Activated naive CD4-positive, alpha-beta T cell treated with anti-CD3 and anti-CD28 coated beads, Interleukin-2, amount 10 ng/mL, durations not matched to agents 7 days and 5 days (primary cell): ENCODE results near the gene EMX1.

Source experiments
- CTCF ChIA-PET: fragments of 350-600 bp; sonication (Branson Sonifier 250); formaldehyde crosslinking; loops from one replicate; lab custom pipeline; 2021; ENCODE audit warnings: antibody characterized with exemption; lab: Charles Lee
- DNase-seq: peaks from one replicate; pipeline ENCODE4 v3.0.0-alpha.2; 2020
- H3K27ac Mint-ChIP-seq: one replicate; pipeline ENCODE4 v1.8.0; 2021; ENCODE audit warnings: mild to moderate bottlenecking, moderate library complexity, mixed read lengths
- H3K27me3 Mint-ChIP-seq: one replicate; pipeline ENCODE4 v1.8.0; 2021; ENCODE audit warnings: mild to moderate bottlenecking, mixed read lengths
- H3K36me3 Mint-ChIP-seq: one replicate; pipeline ENCODE4 v1.8.0; 2021; ENCODE audit warnings: mixed read lengths
- H3K4me1 Mint-ChIP-seq: one replicate; pipeline ENCODE4 v1.8.0; 2021; ENCODE audit warnings: mixed read lengths
- H3K4me3 Mint-ChIP-seq: one replicate; pipeline ENCODE4 v1.8.0; 2021; ENCODE audit warnings: mild to moderate bottlenecking, moderate library complexity, mixed read lengths
- H3K9me3 Mint-ChIP-seq: one replicate; pipeline ENCODE4 v1.8.0; 2021; ENCODE audit warnings: mixed read lengths

The EMX1 gene

GRCh38 chr2:72917138-72917876, at the start of gene EMX1:
EMX1 (plus strand) TSS chr2:72917519; CDS start chr2:72917853, 334 bp downstream.
- Mint-ChIP-seq H3K36me3 (no peaks in the 10 kb centered on the region), H3K4me3 (peak within 1 kb of the TSS; percentile 50), H3K9me3 (no peaks in the 10 kb centered on the region), H3K27ac (no peak within 1 kb of the TSS), H3K27me3 (peaks cover 95% of the 10 kb centered on the region), H3K4me1 (peaks cover 28% of the 10 kb centered on the region)
- CTCF ChIA-PET = no interaction called here
- peak; percentile 49 for DNase-seq

- Mint-ChIP-seq H3K36me3 (no peaks in the 10 kb centered on the region), H3K4me1 (no peaks in the 10 kb centered on the region), H3K4me3 (no peak overlapping the region), H3K27me3 (peaks cover 45% of the 10 kb centered on the region), H3K27ac (no peak overlapping the region), H3K9me3 (no peaks in the 10 kb centered on the region)
- CTCF ChIA-PET = no interaction called here
- DNase-seq = no peak
Observed at GRCh38 chr2:72871060-72871459, 46.3 kb upstream of the EMX1 start.

- no peaks in the 10 kb centered on the region for H3K4me1 Mint-ChIP-seq
- H3K9me3 Mint-ChIP-seq = no peaks in the 10 kb centered on the region
- no peak for DNase-seq
- H3K27me3 Mint-ChIP-seq = peaks cover 41% of the 10 kb centered on the region
- H3K27ac Mint-ChIP-seq = no peak overlapping the region
- H3K4me3 Mint-ChIP-seq = no peak overlapping the region
- H3K36me3 Mint-ChIP-seq = no peaks in the 10 kb centered on the region
- CTCF ChIA-PET = no interaction called here
Observed at GRCh38 chr2:72871880-72872279, 45.4 kb upstream of the EMX1 start.

- Mint-ChIP-seq H3K36me3 (no peaks in the 10 kb centered on the region), H3K27ac (no peak overlapping the region), H3K4me1 (peaks cover 8% of the 10 kb centered on the region), H3K4me3 (no peak overlapping the region), H3K9me3 (no peaks in the 10 kb centered on the region), H3K27me3 (peaks cover 60% of the 10 kb centered on the region)
- CTCF ChIA-PET = interaction anchor here (0.6 to 2.9 kb wide), 6 partner anchors 10 to 408 kb away, joined by 3 to 14 read pairs (median 4); no protein-coding TSS in a partner anchor
- DNase-seq = peak; percentile 63
Observed at GRCh38 chr2:72883356-72883962, 33.9 kb upstream of the EMX1 start.

- no peak for DNase-seq
- H3K4me3 Mint-ChIP-seq = peak overlapping the region; percentile 55
- H3K36me3 Mint-ChIP-seq = no peaks in the 10 kb centered on the region
- H3K4me1 Mint-ChIP-seq = peaks cover 8% of the 10 kb centered on the region
- no peak overlapping the region for H3K27ac Mint-ChIP-seq
- CTCF ChIA-PET = interaction anchor here (1.1 to 3.1 kb wide), 12 partner anchors 8 to 301 kb away, joined by 3 to 13 read pairs (median 4); no protein-coding TSS in a partner anchor
- H3K9me3 Mint-ChIP-seq = no peaks in the 10 kb centered on the region
- H3K27me3 Mint-ChIP-seq = peaks cover 82% of the 10 kb centered on the region
Observed at GRCh38 chr2:72886505-72887031, 30.8 kb upstream of the EMX1 start.

- Mint-ChIP-seq H3K4me3 (peak within 1 kb of the TSS; percentile 66), H3K27me3 (peaks cover 77% of the 10 kb centered on the region), H3K4me1 (peaks cover 8% of the 10 kb centered on the region), H3K27ac (no peak within 1 kb of the TSS), H3K9me3 (no peaks in the 10 kb centered on the region), H3K36me3 (no peaks in the 10 kb centered on the region)
- peak; percentile 68 for DNase-seq
- CTCF ChIA-PET = interaction anchor here (0.8 to 3.1 kb wide), 23 partner anchors 8 to 1341 kb away, joined by 3 to 13 read pairs (median 3); no protein-coding TSS in a partner anchor
Observed at GRCh38 chr2:72887032-72887739, 30.1 kb upstream of the EMX1 start, which contains the start of gene SPR. SPR (plus strand) TSS chr2:72887408; CDS start chr2:72887433, 25 bp downstream.

- H3K4me1 Mint-ChIP-seq = peaks cover 8% of the 10 kb centered on the region
- H3K36me3 Mint-ChIP-seq = no peaks in the 10 kb centered on the region
- peaks cover 81% of the 10 kb centered on the region for H3K27me3 Mint-ChIP-seq
- H3K4me3 Mint-ChIP-seq = peak overlapping the region; percentile 66
- DNase-seq = peak; percentile 63
- CTCF ChIA-PET = interaction anchor here (0.8 to 3.1 kb wide), 20 partner anchors 9 to 1342 kb away, joined by 3 to 13 read pairs (median 4); no protein-coding TSS in a partner anchor
- no peaks in the 10 kb centered on the region for H3K9me3 Mint-ChIP-seq
- no peak overlapping the region for H3K27ac Mint-ChIP-seq
Observed at GRCh38 chr2:72887740-72888437, 29.4 kb upstream of the EMX1 start.

DNA sequence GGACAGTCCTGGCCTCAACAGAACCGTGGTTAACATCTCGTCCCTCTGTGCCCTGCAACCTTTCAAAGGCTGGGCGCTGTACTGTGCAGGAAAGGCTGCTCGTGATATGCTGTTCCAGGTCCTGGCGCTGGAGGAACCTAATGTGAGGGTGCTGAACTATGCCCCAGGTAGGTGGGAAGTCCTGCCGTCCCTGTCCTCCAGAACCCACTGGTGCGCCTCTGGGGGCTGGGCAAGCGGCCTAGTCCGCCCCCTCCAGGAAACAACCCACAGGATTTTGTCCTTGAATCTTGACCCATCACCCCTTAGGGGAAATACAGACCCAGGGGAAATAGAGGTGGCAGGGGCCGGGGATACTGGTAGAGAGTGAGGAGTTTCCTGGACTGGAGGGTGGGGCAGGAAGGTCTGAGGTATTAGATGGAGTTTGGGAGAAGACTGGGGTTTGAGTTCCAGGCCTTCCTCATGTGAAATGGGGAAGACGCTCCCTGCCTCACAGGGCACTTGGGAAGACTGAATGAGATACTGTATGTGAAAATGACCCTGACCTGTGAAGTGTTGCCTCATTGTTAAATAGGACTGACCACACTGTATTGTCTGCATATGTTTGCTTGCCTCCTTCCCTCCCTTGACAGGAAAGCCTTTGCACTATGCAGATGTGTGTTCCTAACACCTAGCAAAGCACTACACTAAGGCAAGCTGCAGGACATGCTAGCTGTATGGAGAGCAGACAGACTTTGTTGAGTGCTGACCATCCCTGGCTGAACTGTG, 28.7 kb upstream of the EMX1 start:
- peaks cover 82% of the 10 kb centered on the region for H3K27me3 Mint-ChIP-seq
- H3K27ac Mint-ChIP-seq = no peak overlapping the region
- no peak for DNase-seq
- H3K9me3 Mint-ChIP-seq = no peaks in the 10 kb centered on the region
- H3K4me3 Mint-ChIP-seq = peak overlapping the region; percentile 13
- peaks cover 8% of the 10 kb centered on the region for H3K4me1 Mint-ChIP-seq
- CTCF ChIA-PET = interaction anchor here (0.8 to 7.7 kb wide), 12 partner anchors 12 to 302 kb away, joined by 3 to 155 read pairs (median 4); no protein-coding TSS in a partner anchor
- H3K36me3 Mint-ChIP-seq = no peaks in the 10 kb centered on the region

GRCh38 chr2:72889991-72890390, 27.3 kb upstream of the EMX1 start:
- peaks cover 8% of the 10 kb centered on the region for H3K4me1 Mint-ChIP-seq
- H3K27ac Mint-ChIP-seq = no peak overlapping the region
- CTCF ChIA-PET = interaction anchor here (5.7 to 7.7 kb wide), 2 partner anchors 84 to 286 kb away, joined by 51 to 155 read pairs; no protein-coding TSS in a partner anchor
- H3K4me3 Mint-ChIP-seq = no peak overlapping the region
- H3K36me3 Mint-ChIP-seq = no peaks in the 10 kb centered on the region
- no peak for DNase-seq
- H3K27me3 Mint-ChIP-seq = peaks cover 85% of the 10 kb centered on the region
- H3K9me3 Mint-ChIP-seq = no peaks in the 10 kb centered on the region

DNA sequence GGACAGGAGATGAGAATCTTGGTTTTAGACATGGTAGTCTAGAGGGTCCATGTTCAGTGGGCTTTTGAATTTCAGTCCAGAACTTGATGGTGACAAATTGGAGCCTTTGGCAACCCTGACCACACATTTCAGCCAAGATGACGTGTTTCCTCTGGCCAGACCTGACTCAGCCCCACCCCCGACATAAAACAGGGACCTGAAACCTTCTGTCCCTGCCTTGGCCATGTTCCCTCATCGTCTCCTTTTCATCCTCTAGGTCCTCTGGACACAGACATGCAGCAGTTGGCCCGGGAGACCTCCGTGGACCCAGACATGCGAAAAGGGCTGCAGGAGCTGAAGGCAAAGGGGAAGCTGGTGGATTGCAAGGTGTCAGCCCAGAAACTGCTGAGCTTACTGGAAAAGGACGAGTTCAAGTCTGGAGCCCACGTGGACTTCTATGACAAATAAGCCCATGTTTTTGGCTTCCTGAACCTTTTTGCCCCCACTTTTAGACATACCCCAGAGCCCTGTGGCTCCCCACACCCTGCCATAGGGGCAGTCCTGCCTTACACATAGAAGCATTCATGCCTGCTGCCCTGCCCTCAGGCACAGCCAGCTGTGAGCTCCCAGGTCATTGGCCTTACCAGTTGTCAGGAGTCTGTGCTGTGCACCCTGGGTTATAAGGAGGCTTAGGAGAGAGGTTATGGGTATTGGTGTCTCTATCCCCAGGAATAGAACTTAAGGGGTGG, 26.1 kb upstream of the EMX1 start:
- H3K4me1 Mint-ChIP-seq = peaks cover 8% of the 10 kb centered on the region

GRCh38 chr2:72892506-72893173, 24.7 kb upstream of the EMX1 start:
- Mint-ChIP-seq H3K36me3 (no peaks in the 10 kb centered on the region), H3K27ac (no peak overlapping the region), H3K4me1 (peaks cover 3% of the 10 kb centered on the region), H3K9me3 (no peaks in the 10 kb centered on the region), H3K4me3 (no peak overlapping the region), H3K27me3 (peaks cover 82% of the 10 kb centered on the region)
- peak; percentile 78 for DNase-seq
- CTCF ChIA-PET = interaction anchor here (0.6 to 7.7 kb wide), 32 partner anchors 9 to 319 kb away, joined by 3 to 155 read pairs (median 6); partner anchors contain the start of gene SMYD5

More for the DNA sequence above, 26.1 kb upstream of the EMX1 start:
- Mint-ChIP-seq H3K36me3 (no peaks in the 10 kb centered on the region), H3K4me3 (no peak overlapping the region), H3K9me3 (no peaks in the 10 kb centered on the region), H3K27me3 (peaks cover 85% of the 10 kb centered on the region), H3K27ac (peak overlapping the region; percentile 6)
- CTCF ChIA-PET = interaction anchor here (1.6 to 7.7 kb wide), 5 partner anchors 10 to 285 kb away, joined by 4 to 155 read pairs (median 20); no protein-coding TSS in a partner anchor
- DNase-seq = no peak
